GM18505 (cell line): ENCODE measurements around the gene ASB9.
"Not testable (repeated sequence)": the region's sequence is repeated elsewhere in the genome, so short reads cannot be mapped to it uniquely, and the experiment has no call there.

Experiments used
- ATAC-seq: cut with Tn5 transposase; IDR thresholded peaks from one replicate; pipeline ENCODE4 v1.9.1; 2021; ENCODE audit not compliant: unreplicated experiment
- POLR2A ChIP-seq: IDR thresholded peaks from 4 replicates; pipeline ENCODE4 v1.6.1; 2011; ENCODE audit warnings: borderline replicate concordance; ENCODE audit not compliant: insufficient read depth, insufficient read length; ENCODE audit errors: extremely low read depth

The ASB9 gene

GRCh38 chrX:15277604-15278003 lies 7.7 kb upstream of the ASB9 start:
- no peak for TF ChIP-seq POLR2A

GRCh38 chrX:15274946-15275345 lies 5.1 kb upstream of the ASB9 start:
- TF ChIP-seq POLR2A: no peak
- ATAC-seq: no peak

More at GRCh38 chrX:15277604-15278003, 7.7 kb upstream of the ASB9 start:
- ATAC-seq: no peak

GRCh38 chrX:15273275-15273674 lies 3.4 kb upstream of the ASB9 start:
- ATAC-seq: not testable (repeated sequence)

GRCh38 chrX:15271757-15272156 lies 1.9 kb upstream of the ASB9 start:
- ATAC-seq: no peak

GRCh38 chrX:15269120-15269519 lies 763 bp downstream of the ASB9 start:
- TF ChIP-seq POLR2A: no peak
- no peak for ATAC-seq

More at GRCh38 chrX:15271757-15272156, 1.9 kb upstream of the ASB9 start:
- no peak for TF ChIP-seq POLR2A

GRCh38 chrX:15254852-15255251 lies 15.0 kb downstream of the ASB9 start:
- ATAC-seq: no peak
- TF ChIP-seq POLR2A: no peak

- no peak for ATAC-seq
- no peak for TF ChIP-seq POLR2A
These were observed 24.0 kb downstream of the ASB9 start for GRCh38 chrX:15245896-15246295.

- no peak for ATAC-seq
- TF ChIP-seq POLR2A: no peak
These were observed 25.5 kb downstream of the ASB9 start for GRCh38 chrX:15244421-15244820.

GRCh38 chrX:15242899-15243555 lies 26.9 kb downstream of the ASB9 start:
- TF ChIP-seq POLR2A: no peak

GRCh38 chrX:15241301-15241700 lies 28.6 kb downstream of the ASB9 start:
- no peak for TF ChIP-seq POLR2A
- ATAC-seq: no peak

More at GRCh38 chrX:15242899-15243555, 26.9 kb downstream of the ASB9 start:
- ATAC-seq: no peak

- ATAC-seq: no peak
- TF ChIP-seq POLR2A: no peak
These were observed 29.5 kb downstream of the ASB9 start for GRCh38 chrX:15240414-15240813.

- ATAC-seq: no peak
- TF ChIP-seq POLR2A: no peak
These were observed 33.7 kb downstream of the ASB9 start for GRCh38 chrX:15236146-15236545.

- TF ChIP-seq POLR2A: no peak
- no peak for ATAC-seq
These were observed 34.9 kb downstream of the ASB9 start for GRCh38 chrX:15235001-15235400.

- no peak for ATAC-seq
- no peak for TF ChIP-seq POLR2A
These were observed 36.4 kb downstream of the ASB9 start for GRCh38 chrX:15233416-15234015.
